Stimulated activated CD8-positive, alpha-beta memory T cell treated with anti-CD3 and anti-CD28 coated beads, Interleukin-7, amount 100 ng/mL, for 1 hour (primary cell): ENCODE results near the gene FNIP1.
"Not testable (repeated sequence)": the region's sequence is repeated elsewhere in the genome, so short reads cannot be mapped to it uniquely, and the experiment has no call there.

Experiments
- DNase-seq, 2 donors: peaks; one replicate each; pipeline ENCODE4 v3.0.0-alpha.2; 2020; ENCODE audit warnings: low read depth in 2 of 2

FNIP1 gene

DNA sequence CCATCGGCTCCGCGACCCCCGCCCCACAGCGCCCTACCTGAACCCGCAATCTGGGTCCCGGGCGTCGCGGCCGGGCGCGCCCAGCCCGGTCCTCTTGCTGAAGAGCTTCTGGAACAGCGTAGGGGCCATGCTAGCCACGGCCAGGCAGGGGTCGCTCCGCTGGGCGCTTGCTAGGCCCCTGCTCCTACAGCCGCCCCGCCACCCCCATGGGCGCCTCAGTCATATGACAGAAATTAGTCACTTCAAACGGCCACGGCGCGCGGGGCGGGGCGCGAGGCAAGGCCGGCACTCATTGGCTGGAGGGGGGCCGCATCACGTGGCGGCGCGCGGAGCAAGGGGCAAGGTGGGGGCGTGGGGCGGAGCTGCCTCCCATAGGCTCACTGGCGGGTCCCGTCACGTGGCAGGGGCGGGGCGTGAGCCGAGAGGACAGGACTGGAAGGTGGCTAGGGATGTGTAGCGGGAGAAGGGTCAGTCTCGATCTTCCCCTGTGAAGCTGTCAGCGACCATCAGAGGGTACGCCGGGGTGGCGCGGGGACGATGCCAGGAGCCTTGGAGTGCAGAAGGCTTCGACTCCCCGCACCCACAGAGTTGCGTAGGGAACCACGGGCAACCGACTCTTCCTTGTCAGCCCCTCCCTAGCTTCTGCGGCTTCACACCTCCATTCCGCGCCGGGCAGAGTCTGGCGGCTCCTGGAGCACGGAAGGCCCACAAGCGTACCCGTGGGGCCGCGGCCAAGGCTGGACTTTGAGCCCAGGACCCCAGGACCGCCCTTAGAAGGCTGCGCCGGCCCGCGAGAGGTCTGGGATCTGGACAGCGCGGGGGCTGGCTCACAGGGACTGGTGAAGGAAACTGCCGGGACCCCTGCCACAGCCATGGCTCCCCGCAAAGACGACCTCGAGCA lies at the start of gene FNIP1:
FNIP1 (minus strand) TSS at position 225 of the 901 bp plus-strand sequence; CDS start at position 129, 96 bp downstream.
- peak; percentile 96 to 97 for DNase-seq

DNA sequence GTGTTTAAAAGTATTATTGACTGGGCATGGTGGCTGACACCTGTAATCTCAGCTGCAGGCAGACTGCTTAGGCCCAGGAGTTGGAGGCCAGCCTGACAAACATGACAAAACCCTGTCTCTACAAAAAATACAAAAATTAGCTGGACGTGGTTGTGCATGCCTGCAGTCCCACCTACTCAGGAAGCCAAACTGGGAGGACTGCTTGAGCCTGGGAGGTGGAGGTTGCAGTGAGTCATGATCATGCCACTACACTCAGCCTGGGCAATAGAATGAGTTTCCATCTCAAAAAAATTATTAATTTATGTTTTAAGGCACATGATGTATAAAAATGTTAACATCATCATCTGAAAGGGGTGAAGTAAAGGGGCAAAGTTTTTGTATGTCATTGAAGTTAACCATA lies 49.7 kb upstream of the FNIP1 start:
- no peak for DNase-seq

- no peak for DNase-seq
Observed at GRCh38 chr5:131845828-131846227, 49.0 kb upstream of the FNIP1 start.

DNA sequence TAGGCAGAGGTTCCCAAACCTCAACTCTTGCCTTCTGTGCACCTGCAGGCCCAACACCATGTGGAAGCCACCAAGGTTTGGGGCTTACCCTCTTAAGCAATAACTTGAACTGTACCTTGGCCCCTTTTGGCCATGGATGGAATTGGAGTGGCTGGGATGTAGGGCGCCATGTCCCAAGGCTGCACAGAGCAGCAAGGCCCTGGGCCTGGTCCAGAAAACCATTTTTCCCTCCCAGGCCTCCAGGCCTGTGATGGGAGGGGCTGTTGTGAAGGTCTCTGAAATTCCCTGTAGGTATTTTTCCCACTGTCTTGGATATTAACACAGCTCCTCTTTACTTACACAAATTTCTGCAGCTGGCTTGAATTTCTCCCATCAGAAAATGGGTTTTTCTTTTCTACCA lies 46.2 kb upstream of the FNIP1 start:
- not testable (repeated sequence) for DNase-seq

- DNase-seq = not testable (repeated sequence)
Observed at GRCh38 chr5:131832702-131833101, 35.9 kb upstream of the FNIP1 start.

DNA sequence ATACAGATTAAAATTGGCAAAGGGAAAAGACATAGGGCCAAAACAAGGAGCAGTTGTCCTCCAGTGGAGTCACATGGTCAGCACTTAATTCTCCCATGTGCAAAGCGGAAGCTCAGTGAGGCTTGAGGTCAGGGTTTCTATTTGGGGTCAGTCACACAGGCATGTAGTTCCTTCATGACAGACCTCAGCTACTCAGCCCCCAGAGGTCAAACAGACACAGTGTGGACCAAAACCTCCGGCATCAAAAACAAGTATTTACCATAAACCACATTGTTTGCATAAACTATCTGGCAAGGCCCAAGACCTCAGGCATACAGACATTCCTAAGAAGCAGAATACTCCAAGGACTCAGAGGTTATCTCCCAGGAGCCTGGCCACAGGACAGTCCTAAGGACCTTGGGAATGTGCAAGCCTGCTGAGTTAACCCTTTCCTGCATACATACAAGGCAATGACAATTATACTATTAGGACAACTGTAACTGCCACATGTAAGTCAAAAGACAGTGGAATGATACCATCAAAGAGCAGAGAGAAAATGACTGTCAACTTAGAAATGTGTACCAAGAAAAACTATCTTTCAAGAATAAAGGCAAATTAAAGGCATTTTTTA lies 28.7 kb upstream of the FNIP1 start:
- no peak for DNase-seq

- DNase-seq = no peak
Observed at GRCh38 chr5:131824631-131825030, 27.8 kb upstream of the FNIP1 start.

- DNase-seq = no peak
Observed at GRCh38 chr5:131821221-131821620, 24.4 kb upstream of the FNIP1 start.

- no peak for DNase-seq
Observed at GRCh38 chr5:131818001-131818724, 21.3 kb upstream of the FNIP1 start.

GRCh38 chr5:131814990-131815389 lies 18.2 kb upstream of the FNIP1 start:
- DNase-seq = no peak

- no peak for DNase-seq
Observed at GRCh38 chr5:131812371-131813160, 15.7 kb upstream of the FNIP1 start.

GRCh38 chr5:131810510-131811249 lies 13.9 kb upstream of the FNIP1 start:
- no peak for DNase-seq

GRCh38 chr5:131795879-131796792 lies 681 bp downstream of the FNIP1 start:
- peak in 1 of 2 donors; percentile 5 for DNase-seq

DNA sequence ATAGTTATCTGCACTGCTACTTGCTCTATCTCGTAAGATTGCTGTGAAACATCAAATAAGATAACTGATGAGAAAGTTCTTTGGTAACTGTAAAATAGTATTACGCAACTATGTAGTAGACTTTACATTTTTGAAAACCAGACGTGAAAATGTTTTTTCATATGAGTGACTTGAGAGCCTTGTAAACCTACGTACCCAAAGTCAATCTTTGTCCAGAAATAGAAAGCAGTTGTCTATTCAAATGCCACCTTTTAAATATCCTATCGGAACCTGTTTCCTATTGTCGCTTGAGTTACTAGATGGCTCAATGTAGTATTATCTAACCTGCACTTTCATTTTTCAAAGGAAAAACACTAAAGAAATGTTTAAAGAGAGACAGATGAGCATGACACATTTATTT lies 1.6 kb downstream of the FNIP1 start:
- no peak for DNase-seq

- DNase-seq = no peak
Observed at GRCh38 chr5:131794586-131794985, 2.2 kb downstream of the FNIP1 start.

DNA sequence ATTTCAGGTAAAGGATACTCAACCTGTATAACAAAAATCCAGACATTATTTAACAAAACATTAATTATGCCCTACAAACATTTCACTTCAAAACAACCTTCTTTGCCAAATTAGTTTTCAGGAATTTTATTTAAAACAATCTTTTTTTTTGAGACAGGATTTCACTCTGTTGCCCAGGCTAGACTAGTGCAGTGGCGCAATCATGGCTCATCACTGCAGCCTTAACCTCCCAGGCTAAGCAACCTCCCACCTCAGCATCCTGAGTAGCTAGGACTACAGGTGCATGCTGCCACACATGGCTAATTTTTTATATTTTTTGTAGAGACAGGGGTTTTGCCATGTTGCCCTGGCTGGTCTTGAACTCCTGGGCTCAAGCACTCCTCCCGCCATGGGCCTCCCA lies 3.9 kb downstream of the FNIP1 start:
- DNase-seq = no peak

GRCh38 chr5:131791866-131792265 lies 5.0 kb downstream of the FNIP1 start:
- DNase-seq = no peak

DNA sequence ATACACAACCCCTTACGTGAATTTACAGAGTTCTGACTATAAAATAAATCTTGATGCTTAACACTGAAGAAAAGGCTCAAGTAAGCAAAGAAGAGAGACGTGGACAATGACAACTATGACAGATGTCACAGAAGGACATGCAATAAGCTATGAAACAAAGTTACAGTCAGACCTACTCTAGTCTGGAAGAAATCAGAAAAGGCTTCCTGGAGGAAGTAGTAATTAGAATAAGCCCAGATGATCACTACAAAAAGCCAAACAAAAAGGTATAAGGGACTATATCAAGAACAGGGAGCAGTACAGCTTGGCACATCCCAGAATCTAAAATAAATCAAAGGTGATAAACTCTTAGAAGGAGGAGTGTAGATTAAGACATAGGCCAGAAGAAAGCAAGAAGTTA lies 6.3 kb downstream of the FNIP1 start:
- no peak for DNase-seq

DNA sequence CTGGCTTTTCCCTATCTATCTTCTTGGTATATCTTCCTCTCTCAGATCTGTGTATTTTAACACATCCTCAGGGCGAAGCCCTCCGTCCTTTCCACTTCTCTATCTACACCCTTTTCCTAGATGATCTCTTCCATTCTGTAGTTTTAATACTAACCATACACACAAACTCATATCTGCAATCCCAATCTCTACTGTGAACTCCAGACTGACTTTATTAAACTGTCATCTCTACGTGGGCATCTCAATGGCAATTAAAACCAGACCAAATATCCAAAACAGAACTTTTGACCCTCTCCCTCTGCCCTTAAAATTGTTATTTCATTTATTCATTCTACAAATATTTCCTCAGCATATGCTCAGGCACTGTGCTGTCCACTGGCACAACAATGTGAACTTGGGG lies 7.1 kb downstream of the FNIP1 start:
- DNase-seq = no peak

DNA sequence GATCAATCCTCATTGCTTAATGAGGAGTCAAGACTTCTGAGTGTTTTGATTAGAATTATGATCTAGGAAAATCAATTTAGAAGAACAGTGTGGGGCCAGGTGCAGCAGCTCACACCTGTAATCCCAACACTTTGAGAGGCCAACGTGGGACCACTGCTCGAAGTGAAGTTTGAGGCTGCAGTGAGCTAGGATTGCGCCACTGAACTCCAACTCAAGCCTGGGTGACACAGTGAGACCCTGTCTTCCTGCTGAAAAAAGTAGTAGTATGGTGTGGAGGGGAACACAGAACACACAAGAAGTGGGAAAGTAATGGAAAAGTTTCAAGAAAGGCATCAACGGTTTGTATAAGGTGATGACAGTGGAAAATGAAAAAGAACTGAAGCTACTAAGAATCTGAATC lies 9.1 kb downstream of the FNIP1 start:
- no peak for DNase-seq
